WTC11 (cell line): ENCODE results near the gene SUPT7L. TPM values are rescaled to one million over a fixed set of nuclear protein-coding genes. Genes with fewer than 3 reads are reported as not detected.
"Not testable (repeated sequence)": the region's sequence is repeated elsewhere in the genome, so short reads cannot be mapped to it uniquely, and the experiment has no call there.

Experiments
- ATAC-seq: fragments of 200-7000 bp; cut with Tn5 transposase; 2 replicates; pipeline ENCODE4 v1.10.0; 2021; ENCODE audit warnings: mild to moderate bottlenecking, moderate library complexity
- CTCF ChIA-PET: fragments of 300-600 bp; sonication (Branson Sonifier 250); formaldehyde crosslinking; loops from one replicate; lab custom pipeline; 2021; ENCODE audit warnings: antibody characterized with exemption; lab: Charles Lee
- POLR2A ChIA-PET: fragments of 350-600 bp; sonication (Branson Sonifier 250); formaldehyde crosslinking; loops from one replicate; lab custom pipeline; 2021; ENCODE audit warnings: antibody characterized with exemption; lab: Charles Lee
- DNase-seq: peaks from one replicate; pipeline ENCODE4 v3.0.0; 2021; ENCODE audit warnings: low spot score
- H3K27ac Mint-ChIP-seq: 2 replicates; pipeline ENCODE4 v1.8.0; 2021; ENCODE audit warnings: mixed read lengths
- H3K27me3 Mint-ChIP-seq: 2 replicates; pipeline ENCODE4 v1.8.0; 2021; ENCODE audit warnings: low read depth, mild to moderate bottlenecking, moderate library complexity, mixed read lengths
- H3K36me3 Mint-ChIP-seq: 2 replicates; pipeline ENCODE4 v1.8.0; 2021; ENCODE audit warnings: mixed read lengths
- H3K4me1 Mint-ChIP-seq: 2 replicates; pipeline ENCODE4 v1.8.0; 2022; ENCODE audit warnings: mixed read lengths
- H3K4me3 Mint-ChIP-seq: 2 replicates; pipeline ENCODE4 v1.8.0; 2021; ENCODE audit warnings: mild to moderate bottlenecking, moderate library complexity, mixed read lengths
- H3K9me3 Mint-ChIP-seq: 2 replicates; pipeline ENCODE4 v1.8.0; 2021; ENCODE audit warnings: mixed read lengths
- GRHL2 ChIP-seq: fragments of 250-450 bp; sonication (Bioruptor Pico); IDR thresholded peaks from 2 replicates; pipeline ENCODE4 v1.8.0; 2022; ENCODE audit warnings: mild to moderate bottlenecking, moderate library complexity; ENCODE audit not compliant: insufficient replicate concordance, severe bottlenecking
- NFYB ChIP-seq: sonication (generic); formaldehyde crosslinking; conservative IDR thresholded peaks from 2 replicates; pipeline ENCODE4 v1.8.0; 2022; ENCODE audit warnings: low read depth, missing genetic modification reagents
- SMAD4 ChIP-seq: sonication (generic); formaldehyde crosslinking; IDR thresholded peaks from 2 replicates; pipeline ENCODE4 v1.8.0; 2022; ENCODE audit warnings: mild to moderate bottlenecking, missing genetic modification reagents
- TCF7 ChIP-seq: sonication (generic); formaldehyde crosslinking; IDR thresholded peaks from 2 replicates; pipeline ENCODE4 v1.8.0; 2022; ENCODE audit warnings: mild to moderate bottlenecking, low read depth, missing genetic modification reagents, moderate library complexity
- TP53 ChIP-seq: sonication (generic); formaldehyde crosslinking; IDR thresholded peaks from 2 replicates; pipeline ENCODE4 v1.8.1; 2023; ENCODE audit warnings: mild to moderate bottlenecking, missing genetic modification reagents
- ZNF263 ChIP-seq: sonication (generic); formaldehyde crosslinking; IDR thresholded peaks from 2 replicates; pipeline ENCODE4 v1.8.1; 2022; ENCODE audit warnings: low read depth, mild to moderate bottlenecking, moderate library complexity, missing genetic modification reagents
- ZNF671 ChIP-seq: fragments of 250-450 bp; sonication (Bioruptor Pico); IDR thresholded peaks from 2 replicates; pipeline ENCODE4 v1.8.0; 2021; ENCODE audit warnings: mild to moderate bottlenecking
- total RNA-seq: library from RNA; stranded (reverse); gene quantifications from 3 replicates; pipeline ENCODE4 v1.2.3, GENCODE V29; 2021
- TF ChIP-seq, protein P1 (sequence below): sonication (generic); formaldehyde crosslinking; IDR thresholded peaks from 2 replicates; pipeline ENCODE4 v1.8.1; 2022; ENCODE audit warnings: mild to moderate bottlenecking, missing genetic modification reagents, moderate library complexity, borderline replicate concordance
- TF ChIP-seq, protein P2 (sequence below): sonication (generic); formaldehyde crosslinking; IDR thresholded peaks from 2 replicates; pipeline ENCODE4 v1.8.1; 2022; ENCODE audit warnings: missing genetic modification reagents, borderline replicate concordance
- TF ChIP-seq, protein P3 (sequence below): fragments of 200-600 bp; IDR thresholded peaks from 2 replicates; pipeline ENCODE4 v1.8.0; 2022; ENCODE audit warnings: antibody characterized with exemption
- TF ChIP-seq, protein P4 (sequence below): sonication (generic); formaldehyde crosslinking; conservative IDR thresholded peaks from 2 replicates; pipeline ENCODE4 v1.8.1; 2022; ENCODE audit warnings: mild to moderate bottlenecking, missing genetic modification reagents
- TF ChIP-seq, protein P5 (sequence below): fragments of 250-450 bp; sonication (Bioruptor Pico); IDR thresholded peaks from 2 replicates; pipeline ENCODE4 v1.9.0; 2021; ENCODE audit warnings: mild to moderate bottlenecking
- TF ChIP-seq, protein P6 (sequence below): sonication (generic); formaldehyde crosslinking; conservative IDR thresholded peaks from 2 replicates; pipeline ENCODE4 v1.8.1; 2023; ENCODE audit warnings: mild to moderate bottlenecking, low read depth, missing genetic modification reagents, moderate library complexity

The SUPT7L gene
- total RNA-seq, 1 experiment from 2014 or later: 22.6 TPM

DNA sequence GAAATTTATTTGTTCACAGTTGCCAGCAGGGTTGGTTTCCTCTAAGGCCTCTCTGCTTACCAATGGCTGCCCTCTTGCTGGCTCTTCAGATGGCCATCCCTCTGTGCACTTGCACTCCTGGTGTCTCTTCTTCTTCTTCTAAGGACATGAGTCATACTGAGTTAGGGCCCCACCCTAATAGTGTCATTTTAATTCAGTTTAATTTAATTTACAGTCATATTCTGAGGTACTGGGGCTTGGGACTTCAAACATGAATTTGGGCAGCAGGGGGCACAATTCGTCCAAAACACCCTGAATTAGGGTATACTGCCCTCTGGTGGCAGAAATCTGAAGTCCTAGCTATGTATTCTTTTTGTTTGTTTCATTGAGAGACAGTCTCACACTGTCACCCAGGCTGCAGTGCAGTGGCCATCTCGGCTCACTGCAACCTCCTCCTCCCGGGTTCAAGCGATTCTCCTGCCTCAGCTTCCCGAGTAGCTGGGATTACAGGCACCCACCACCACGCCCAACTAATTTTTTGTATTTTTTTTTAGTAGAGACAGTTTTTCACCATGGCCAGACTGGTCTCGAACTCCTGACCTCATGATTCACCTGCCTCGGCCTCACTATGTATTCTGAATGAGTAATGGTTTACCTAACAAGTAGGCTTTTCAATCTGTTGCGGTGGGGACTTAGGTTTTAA is 20.1 kb upstream of the SUPT7L start (continued):
- TF ChIP-seq NFYB (no peak), GRHL2 (no peak), TCF7 (CRISPR knock-in tag) (no peak)
- TF ChIP-seq, protein P1, sequence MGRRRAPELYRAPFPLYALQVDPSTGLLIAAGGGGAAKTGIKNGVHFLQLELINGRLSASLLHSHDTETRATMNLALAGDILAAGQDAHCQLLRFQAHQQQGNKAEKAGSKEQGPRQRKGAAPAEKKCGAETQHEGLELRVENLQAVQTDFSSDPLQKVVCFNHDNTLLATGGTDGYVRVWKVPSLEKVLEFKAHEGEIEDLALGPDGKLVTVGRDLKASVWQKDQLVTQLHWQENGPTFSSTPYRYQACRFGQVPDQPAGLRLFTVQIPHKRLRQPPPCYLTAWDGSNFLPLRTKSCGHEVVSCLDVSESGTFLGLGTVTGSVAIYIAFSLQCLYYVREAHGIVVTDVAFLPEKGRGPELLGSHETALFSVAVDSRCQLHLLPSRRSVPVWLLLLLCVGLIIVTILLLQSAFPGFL: no peak
- TF ChIP-seq, protein P2, sequence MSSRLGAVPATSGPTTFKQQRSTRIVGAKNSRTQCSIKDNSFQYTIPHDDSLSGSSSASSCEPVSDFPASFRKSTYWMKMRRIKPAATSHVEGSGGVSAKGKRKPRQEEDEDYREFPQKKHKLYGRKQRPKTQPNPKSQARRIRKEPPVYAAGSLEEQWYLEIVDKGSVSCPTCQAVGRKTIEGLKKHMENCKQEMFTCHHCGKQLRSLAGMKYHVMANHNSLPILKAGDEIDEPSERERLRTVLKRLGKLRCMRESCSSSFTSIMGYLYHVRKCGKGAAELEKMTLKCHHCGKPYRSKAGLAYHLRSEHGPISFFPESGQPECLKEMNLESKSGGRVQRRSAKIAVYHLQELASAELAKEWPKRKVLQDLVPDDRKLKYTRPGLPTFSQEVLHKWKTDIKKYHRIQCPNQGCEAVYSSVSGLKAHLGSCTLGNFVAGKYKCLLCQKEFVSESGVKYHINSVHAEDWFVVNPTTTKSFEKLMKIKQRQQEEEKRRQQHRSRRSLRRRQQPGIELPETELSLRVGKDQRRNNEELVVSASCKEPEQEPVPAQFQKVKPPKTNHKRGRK: no peak

DNA sequence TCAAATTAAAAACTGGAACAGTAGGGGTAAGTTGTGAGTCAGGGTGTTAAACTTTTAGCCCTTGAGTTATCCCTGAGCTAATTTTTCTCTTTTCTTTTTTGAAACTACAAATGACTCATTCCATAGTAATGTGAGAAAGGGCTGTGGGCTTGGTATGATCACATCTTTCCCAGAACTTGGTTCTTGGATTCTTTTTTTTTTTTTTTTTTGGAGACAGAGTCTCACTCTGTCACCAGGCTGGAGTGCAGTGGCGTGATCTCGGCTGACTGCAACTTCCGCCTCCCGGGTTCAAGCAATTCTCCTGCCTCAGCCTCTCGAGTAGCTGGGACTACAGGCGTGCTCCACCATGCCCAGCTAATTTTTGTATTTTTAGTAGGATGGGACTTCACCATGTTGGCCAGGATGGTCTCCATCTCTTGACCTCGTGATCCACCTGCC is 18.9 kb upstream of the SUPT7L start:
- ATAC-seq, H3K4me3 Mint-ChIP-seq, H3K27ac Mint-ChIP-seq, H3K27me3 Mint-ChIP-seq, DNase-seq, POLR2A ChIA-PET, H3K9me3 Mint-ChIP-seq, H3K4me1 Mint-ChIP-seq: not testable (repeated sequence)
- H3K36me3 Mint-ChIP-seq: peaks cover 24% of the 10 kb centered on the region
- CTCF ChIA-PET: interaction anchor here (0.6 to 2.7 kb wide), 16 partner anchors 9 to 806 kb away, joined by 3 to 27 read pairs (median 9); partner anchors contain the start of genes SLC4A1AP, SUPT7L and TRIM54

DNA sequence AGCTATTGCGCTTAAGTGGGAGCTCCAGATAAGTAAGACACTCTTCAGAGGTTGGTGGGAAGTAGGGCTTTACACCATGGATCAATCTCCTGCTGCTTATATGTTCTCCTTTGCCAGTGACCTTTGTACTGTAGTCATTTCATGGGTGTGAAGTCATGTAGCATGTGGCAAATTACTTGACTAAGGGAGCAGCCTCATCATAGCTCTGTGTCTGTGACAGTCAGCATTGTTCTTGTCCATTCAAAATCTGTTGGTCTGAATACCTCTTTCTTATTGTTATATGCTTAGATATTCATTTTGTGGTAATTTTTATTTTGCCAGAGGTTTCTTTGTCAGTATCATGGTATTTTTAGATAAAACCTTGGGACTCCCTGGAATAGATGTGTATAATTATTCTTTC is 18.4 kb upstream of the SUPT7L start:
- TF ChIP-seq, protein P3, sequence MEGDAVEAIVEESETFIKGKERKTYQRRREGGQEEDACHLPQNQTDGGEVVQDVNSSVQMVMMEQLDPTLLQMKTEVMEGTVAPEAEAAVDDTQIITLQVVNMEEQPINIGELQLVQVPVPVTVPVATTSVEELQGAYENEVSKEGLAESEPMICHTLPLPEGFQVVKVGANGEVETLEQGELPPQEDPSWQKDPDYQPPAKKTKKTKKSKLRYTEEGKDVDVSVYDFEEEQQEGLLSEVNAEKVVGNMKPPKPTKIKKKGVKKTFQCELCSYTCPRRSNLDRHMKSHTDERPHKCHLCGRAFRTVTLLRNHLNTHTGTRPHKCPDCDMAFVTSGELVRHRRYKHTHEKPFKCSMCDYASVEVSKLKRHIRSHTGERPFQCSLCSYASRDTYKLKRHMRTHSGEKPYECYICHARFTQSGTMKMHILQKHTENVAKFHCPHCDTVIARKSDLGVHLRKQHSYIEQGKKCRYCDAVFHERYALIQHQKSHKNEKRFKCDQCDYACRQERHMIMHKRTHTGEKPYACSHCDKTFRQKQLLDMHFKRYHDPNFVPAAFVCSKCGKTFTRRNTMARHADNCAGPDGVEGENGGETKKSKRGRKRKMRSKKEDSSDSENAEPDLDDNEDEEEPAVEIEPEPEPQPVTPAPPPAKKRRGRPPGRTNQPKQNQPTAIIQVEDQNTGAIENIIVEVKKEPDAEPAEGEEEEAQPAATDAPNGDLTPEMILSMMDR: no peak
- TF ChIP-seq, protein P4, sequence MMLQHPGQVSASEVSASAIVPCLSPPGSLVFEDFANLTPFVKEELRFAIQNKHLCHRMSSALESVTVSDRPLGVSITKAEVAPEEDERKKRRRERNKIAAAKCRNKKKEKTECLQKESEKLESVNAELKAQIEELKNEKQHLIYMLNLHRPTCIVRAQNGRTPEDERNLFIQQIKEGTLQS: no peak
- TF ChIP-seq SMAD4 (CRISPR knock-in tag) (no peak), ZNF671 (CRISPR knock-in tag) (no peak)
- TF ChIP-seq, all 79 proteins: peak for 0
- no peaks in the 10 kb centered on the region for H3K4me1 Mint-ChIP-seq
- H3K9me3 Mint-ChIP-seq: no peaks in the 10 kb centered on the region
- ATAC-seq (no peak), DNase-seq (no peak)
- ChIA-PET CTCF (interaction anchor here (0.6 to 2.7 kb wide), 3 partner anchors 22 to 190 kb away, joined by 3 to 26 read pairs (median 4); no protein-coding TSS in a partner anchor), POLR2A (no interaction called here)
- no peak overlapping the region for H3K27ac Mint-ChIP-seq
- H3K36me3 Mint-ChIP-seq: peaks cover 24% of the 10 kb centered on the region
- H3K4me3 Mint-ChIP-seq: no peak overlapping the region
- no peaks in the 10 kb centered on the region for H3K27me3 Mint-ChIP-seq

DNA sequence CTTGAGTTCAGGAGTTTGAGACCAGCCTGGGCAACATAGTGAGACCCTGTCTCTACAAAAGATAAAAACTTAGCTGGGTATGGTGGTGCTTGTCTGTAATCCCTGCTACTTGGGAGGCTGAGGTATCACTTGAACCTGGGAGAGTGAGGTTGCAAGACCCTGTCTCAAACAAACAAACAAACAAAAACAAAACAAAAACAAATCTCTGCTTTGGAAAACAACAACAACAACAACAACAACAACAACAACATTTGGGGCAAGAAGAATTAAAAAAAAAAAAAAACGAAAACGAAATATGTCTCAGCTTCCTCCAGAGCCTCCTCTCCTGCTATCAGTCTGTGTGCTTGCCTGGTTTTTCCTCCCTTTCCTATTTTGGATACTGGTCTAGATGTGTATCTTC is 17.2 kb upstream of the SUPT7L start:
- Mint-ChIP-seq H3K27ac (no peak overlapping the region), H3K9me3 (no peaks in the 10 kb centered on the region), H3K4me3 (no peak overlapping the region), H3K4me1 (no peaks in the 10 kb centered on the region), H3K36me3 (peaks cover 25% of the 10 kb centered on the region), H3K27me3 (no peaks in the 10 kb centered on the region)
- no peak for DNase-seq
- ChIA-PET POLR2A (no interaction called here), CTCF (interaction anchor here (0.7 kb wide), 1 partner anchor 31 kb away, joined by 4 read pairs; no protein-coding TSS in a partner anchor)
- ATAC-seq: no peak
- TF ChIP-seq, protein P5, sequence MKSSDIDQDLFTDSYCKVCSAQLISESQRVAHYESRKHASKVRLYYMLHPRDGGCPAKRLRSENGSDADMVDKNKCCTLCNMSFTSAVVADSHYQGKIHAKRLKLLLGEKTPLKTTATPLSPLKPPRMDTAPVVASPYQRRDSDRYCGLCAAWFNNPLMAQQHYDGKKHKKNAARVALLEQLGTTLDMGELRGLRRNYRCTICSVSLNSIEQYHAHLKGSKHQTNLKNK (CRISPR knock-in tag): no peak
- TF ChIP-seq TP53 (no peak), ZNF263 (CRISPR knock-in tag) (no peak)
- TF ChIP-seq, protein P6, sequence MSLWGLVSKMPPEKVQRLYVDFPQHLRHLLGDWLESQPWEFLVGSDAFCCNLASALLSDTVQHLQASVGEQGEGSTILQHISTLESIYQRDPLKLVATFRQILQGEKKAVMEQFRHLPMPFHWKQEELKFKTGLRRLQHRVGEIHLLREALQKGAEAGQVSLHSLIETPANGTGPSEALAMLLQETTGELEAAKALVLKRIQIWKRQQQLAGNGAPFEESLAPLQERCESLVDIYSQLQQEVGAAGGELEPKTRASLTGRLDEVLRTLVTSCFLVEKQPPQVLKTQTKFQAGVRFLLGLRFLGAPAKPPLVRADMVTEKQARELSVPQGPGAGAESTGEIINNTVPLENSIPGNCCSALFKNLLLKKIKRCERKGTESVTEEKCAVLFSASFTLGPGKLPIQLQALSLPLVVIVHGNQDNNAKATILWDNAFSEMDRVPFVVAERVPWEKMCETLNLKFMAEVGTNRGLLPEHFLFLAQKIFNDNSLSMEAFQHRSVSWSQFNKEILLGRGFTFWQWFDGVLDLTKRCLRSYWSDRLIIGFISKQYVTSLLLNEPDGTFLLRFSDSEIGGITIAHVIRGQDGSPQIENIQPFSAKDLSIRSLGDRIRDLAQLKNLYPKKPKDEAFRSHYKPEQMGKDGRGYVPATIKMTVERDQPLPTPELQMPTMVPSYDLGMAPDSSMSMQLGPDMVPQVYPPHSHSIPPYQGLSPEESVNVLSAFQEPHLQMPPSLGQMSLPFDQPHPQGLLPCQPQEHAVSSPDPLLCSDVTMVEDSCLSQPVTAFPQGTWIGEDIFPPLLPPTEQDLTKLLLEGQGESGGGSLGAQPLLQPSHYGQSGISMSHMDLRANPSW: no peak
